Measurements from ENCODE around the gene UST.

The UST gene

GRCh38 chr6:148824291-148824690 lies 77.5 kb downstream of the UST start:
- Histone ChIP-seq H3K9ac (ENCODE audit: low read length) (no peak overlapping the region), H3K4me3 (ENCODE audit: low read length) (no peak overlapping the region), H2BK120ac (ENCODE audit: low read depth, low read length) (no peak overlapping the region), H4K5ac (ENCODE audit: low read length) (peak overlapping the region; percentile 49), H2AK5ac (ENCODE audit: low read length) (no peak overlapping the region), H2BK5ac (ENCODE audit: low read length) (no peak overlapping the region), H4K8ac (ENCODE audit: low read depth, low read length) (no peak overlapping the region), H3K18ac (ENCODE audit: low read length) (no peak overlapping the region), H3K36me3 (ENCODE audit: control insufficient read depth, insufficient read depth, low read length) (no peaks in the 10 kb centered on the region), H3K79me2 (ENCODE audit: control insufficient read depth, insufficient read depth, low read length) (peaks cover 25% of the 10 kb centered on the region), H2BK15ac (replicated peaks; ENCODE audit: low read depth) (no peak overlapping the region), H3K4me2 (ENCODE audit: low read length) (no peak overlapping the region), H3K4me1 (ENCODE audit: control insufficient read depth, low read depth, low read length) (peaks cover 2% of the 10 kb centered on the region), H3K27ac (ENCODE audit: low read depth, low read length) (no peak overlapping the region), H3K4ac (ENCODE audit: low read depth, low read length) (no peak overlapping the region), H3K23ac (ENCODE audit: low read length) (no peak overlapping the region), H3K79me1 (ENCODE audit: low read length) (peaks cover 12% of the 10 kb centered on the region), H3K56ac (ENCODE audit: low read length) (no peak overlapping the region), H3K27me3 (ENCODE audit: insufficient read depth, low read length, poor library complexity) (no peaks in the 10 kb centered on the region)
- WGBS (ENCODE audit: extremely low coverage, insufficient coverage, low lambda C conversion rate) = no CpG with 5 or more reads among the region's 1 CpG
- no peak for DNase-seq

DNA sequence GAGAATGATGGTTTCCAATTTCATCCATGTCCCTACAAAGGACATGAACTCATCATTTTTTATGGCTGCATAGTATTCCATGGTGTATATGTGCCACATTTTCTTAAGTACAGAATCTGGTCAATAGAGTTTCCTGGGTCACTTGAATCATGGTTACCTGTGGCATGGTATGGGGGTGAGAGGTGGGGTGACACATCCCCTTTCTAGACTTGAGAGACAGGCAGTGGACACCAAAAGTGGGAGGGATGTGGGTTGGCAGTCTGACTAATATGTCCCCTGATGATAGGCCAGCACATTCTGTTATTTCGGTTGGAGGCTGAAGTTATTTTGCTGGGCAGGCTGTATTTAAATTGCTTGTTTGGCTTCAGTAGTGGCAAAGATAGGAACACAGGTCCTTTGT lies 78.1 kb downstream of the UST start:
- Histone ChIP-seq H3K79me2 (ENCODE audit: control insufficient read depth, insufficient read depth, low read length) (peaks cover 22% of the 10 kb centered on the region), H2BK5ac (ENCODE audit: low read length) (no peak overlapping the region), H3K4me3 (ENCODE audit: low read length) (no peak overlapping the region), H3K27me3 (ENCODE audit: insufficient read depth, low read length, poor library complexity) (no peaks in the 10 kb centered on the region), H2BK15ac (replicated peaks; ENCODE audit: low read depth) (no peak overlapping the region), H3K56ac (ENCODE audit: low read length) (no peak overlapping the region), H3K9ac (ENCODE audit: low read length) (no peak overlapping the region), H4K5ac (ENCODE audit: low read length) (no peak overlapping the region), H3K23ac (ENCODE audit: low read length) (no peak overlapping the region), H3K18ac (ENCODE audit: low read length) (no peak overlapping the region), H3K4me2 (ENCODE audit: low read length) (no peak overlapping the region), H2AK5ac (ENCODE audit: low read length) (no peak overlapping the region), H3K27ac (ENCODE audit: low read depth, low read length) (no peak overlapping the region), H3K79me1 (ENCODE audit: low read length) (peaks cover 12% of the 10 kb centered on the region), H2BK120ac (ENCODE audit: low read depth, low read length) (no peak overlapping the region), H3K4ac (ENCODE audit: low read depth, low read length) (no peak overlapping the region), H4K8ac (ENCODE audit: low read depth, low read length) (no peak overlapping the region), H3K4me1 (ENCODE audit: control insufficient read depth, low read depth, low read length) (no peaks in the 10 kb centered on the region), H3K36me3 (ENCODE audit: control insufficient read depth, insufficient read depth, low read length) (no peaks in the 10 kb centered on the region)
- no peak for DNase-seq
- WGBS (ENCODE audit: extremely low coverage, insufficient coverage, low lambda C conversion rate) = no CpG with 5 or more reads among the region's 1 CpG

DNA sequence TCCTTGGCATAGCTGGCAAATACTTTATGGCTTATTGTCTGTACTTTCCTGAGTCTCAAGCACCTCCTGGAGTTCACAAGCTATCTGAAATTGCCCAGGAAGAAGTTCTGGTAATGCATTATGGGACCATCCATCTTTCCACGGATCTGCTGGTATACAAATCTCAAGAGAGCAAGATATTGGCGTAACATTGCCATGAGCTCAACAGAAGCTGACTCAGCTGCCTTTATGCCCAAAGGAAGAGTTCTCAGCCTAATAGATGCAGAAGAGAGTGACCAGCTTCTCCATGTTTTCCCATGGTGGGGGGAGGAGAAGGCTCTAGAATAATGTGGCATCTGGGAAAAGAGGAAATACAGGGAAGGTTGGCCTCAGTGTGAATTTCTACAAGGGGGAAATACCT lies 78.7 kb downstream of the UST start:
- Histone ChIP-seq H2BK120ac (ENCODE audit: low read depth, low read length) (no peak overlapping the region), H3K9ac (ENCODE audit: low read length) (no peak overlapping the region), H3K27me3 (ENCODE audit: insufficient read depth, low read length, poor library complexity) (no peaks in the 10 kb centered on the region), H3K36me3 (ENCODE audit: control insufficient read depth, insufficient read depth, low read length) (no peaks in the 10 kb centered on the region), H2BK5ac (ENCODE audit: low read length) (no peak overlapping the region), H3K27ac (ENCODE audit: low read depth, low read length) (no peak overlapping the region), H3K18ac (ENCODE audit: low read length) (no peak overlapping the region), H3K56ac (ENCODE audit: low read length) (no peak overlapping the region), H2AK5ac (ENCODE audit: low read length) (no peak overlapping the region), H4K5ac (ENCODE audit: low read length) (no peak overlapping the region), H3K79me1 (ENCODE audit: low read length) (peaks cover 12% of the 10 kb centered on the region), H3K4me1 (ENCODE audit: control insufficient read depth, low read depth, low read length) (no peaks in the 10 kb centered on the region), H3K79me2 (ENCODE audit: control insufficient read depth, insufficient read depth, low read length) (peaks cover 25% of the 10 kb centered on the region), H4K8ac (ENCODE audit: low read depth, low read length) (no peak overlapping the region), H3K4me3 (ENCODE audit: low read length) (no peak overlapping the region), H3K23ac (ENCODE audit: low read length) (no peak overlapping the region), H3K4ac (ENCODE audit: low read depth, low read length) (no peak overlapping the region), H2BK15ac (replicated peaks; ENCODE audit: low read depth) (no peak overlapping the region), H3K4me2 (ENCODE audit: low read length) (no peak overlapping the region)
- no peak for DNase-seq
- no CpG with 5 or more reads among the region's 2 CpGs for WGBS (ENCODE audit: extremely low coverage, insufficient coverage, low lambda C conversion rate)

- Histone ChIP-seq H2BK5ac (ENCODE audit: low read length) (no peak overlapping the region), H2BK120ac (ENCODE audit: low read depth, low read length) (no peak overlapping the region), H3K79me2 (ENCODE audit: control insufficient read depth, insufficient read depth, low read length) (peaks cover 21% of the 10 kb centered on the region), H3K27ac (ENCODE audit: low read depth, low read length) (no peak overlapping the region), H3K23ac (ENCODE audit: low read length) (no peak overlapping the region), H3K4me2 (ENCODE audit: low read length) (no peak overlapping the region), H2AK5ac (ENCODE audit: low read length) (no peak overlapping the region), H4K8ac (ENCODE audit: low read depth, low read length) (no peak overlapping the region), H3K18ac (ENCODE audit: low read length) (no peak overlapping the region), H3K27me3 (ENCODE audit: insufficient read depth, low read length, poor library complexity) (no peaks in the 10 kb centered on the region), H2BK15ac (replicated peaks; ENCODE audit: low read depth) (no peak overlapping the region), H3K4me3 (ENCODE audit: low read length) (no peak overlapping the region), H4K5ac (ENCODE audit: low read length) (no peak overlapping the region), H3K9ac (ENCODE audit: low read length) (no peak overlapping the region), H3K56ac (ENCODE audit: low read length) (no peak overlapping the region), H3K79me1 (ENCODE audit: low read length) (peaks cover 12% of the 10 kb centered on the region), H3K4me1 (ENCODE audit: control insufficient read depth, low read depth, low read length) (no peaks in the 10 kb centered on the region), H3K36me3 (ENCODE audit: control insufficient read depth, insufficient read depth, low read length) (no peaks in the 10 kb centered on the region), H3K4ac (ENCODE audit: low read depth, low read length) (no peak overlapping the region)
- DNase-seq = no peak
- WGBS (ENCODE audit: extremely low coverage, insufficient coverage, low lambda C conversion rate) = no CpG with 5 or more reads among the region's 5 CpGs
These were observed 80.7 kb downstream of the UST start for GRCh38 chr6:148827416-148828045.

- no peak for DNase-seq
- Histone ChIP-seq H3K4me3 (ENCODE audit: low read length) (no peak overlapping the region), H2BK15ac (replicated peaks; ENCODE audit: low read depth) (no peak overlapping the region), H2BK120ac (ENCODE audit: low read depth, low read length) (no peak overlapping the region), H3K18ac (ENCODE audit: low read length) (no peak overlapping the region), H3K4ac (ENCODE audit: low read depth, low read length) (no peak overlapping the region), H4K8ac (ENCODE audit: low read depth, low read length) (no peak overlapping the region), H4K5ac (ENCODE audit: low read length) (no peak overlapping the region), H3K4me2 (ENCODE audit: low read length) (no peak overlapping the region), H3K79me2 (ENCODE audit: control insufficient read depth, insufficient read depth, low read length) (peaks cover 21% of the 10 kb centered on the region), H3K4me1 (ENCODE audit: control insufficient read depth, low read depth, low read length) (no peaks in the 10 kb centered on the region), H3K56ac (ENCODE audit: low read length) (no peak overlapping the region), H3K27ac (ENCODE audit: low read depth, low read length) (no peak overlapping the region), H3K36me3 (ENCODE audit: control insufficient read depth, insufficient read depth, low read length) (no peaks in the 10 kb centered on the region), H2AK5ac (ENCODE audit: low read length) (no peak overlapping the region), H3K27me3 (ENCODE audit: insufficient read depth, low read length, poor library complexity) (no peaks in the 10 kb centered on the region), H3K9ac (ENCODE audit: low read length) (no peak overlapping the region), H3K23ac (ENCODE audit: low read length) (no peak overlapping the region), H2BK5ac (ENCODE audit: low read length) (no peak overlapping the region), H3K79me1 (ENCODE audit: low read length) (peaks cover 12% of the 10 kb centered on the region)
- no CpG with 5 or more reads among the region's 4 CpGs for WGBS (ENCODE audit: extremely low coverage, insufficient coverage, low lambda C conversion rate)
These were observed 81.2 kb downstream of the UST start for GRCh38 chr6:148828047-148828446.

Measured in mesendoderm (in vitro differentiated cells).